ENCODE results near the gene PPP1R14C.
"Not testable (repeated sequence)": the region's sequence is repeated elsewhere in the genome, so short reads cannot be mapped to it uniquely, and the experiment has no call there.

Gene PPP1R14C

GRCh38 chr6:150167479-150167873, 24.6 kb downstream of the PPP1R14C start:
- no peak for DNase-seq (ENCODE audit: low read depth in 2 of 2)

GRCh38 chr6:150169181-150169580, 26.3 kb downstream of the PPP1R14C start:
- no peak for DNase-seq (ENCODE audit: low read depth in 2 of 2)

GRCh38 chr6:150169609-150170008, 26.8 kb downstream of the PPP1R14C start:
- peak; percentile 72 to 74 for DNase-seq (ENCODE audit: low read depth in 2 of 2)

GRCh38 chr6:150172929-150173328, 30.1 kb downstream of the PPP1R14C start:
- no peak for DNase-seq (ENCODE audit: low read depth in 2 of 2)

DNA sequence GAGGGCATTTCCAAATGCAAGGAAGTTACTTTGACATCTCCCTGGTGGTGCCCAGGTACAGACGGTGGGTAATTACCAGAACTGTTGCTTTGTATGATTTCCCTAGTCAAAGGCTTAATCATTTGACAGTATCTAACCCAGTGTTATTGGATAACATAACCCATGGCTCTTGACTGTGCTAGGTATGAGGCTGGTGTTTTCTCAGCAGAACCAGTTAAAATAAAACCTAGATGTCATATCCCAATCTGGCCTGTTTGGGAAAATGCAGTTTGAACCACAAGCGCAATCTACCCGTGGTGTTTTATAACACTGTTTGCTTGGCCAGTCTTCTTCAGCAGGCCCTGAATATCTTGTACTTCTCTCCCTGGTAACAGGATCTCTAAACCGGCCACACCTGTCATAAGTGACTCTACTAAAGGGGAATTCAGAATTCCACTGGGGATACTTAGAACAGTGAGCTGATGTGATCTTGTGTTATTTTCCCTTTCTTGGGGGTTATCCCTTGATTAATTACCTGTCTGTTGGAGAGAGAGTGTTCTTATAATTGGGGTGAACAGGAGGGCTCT, 32.8 kb downstream of the PPP1R14C start:
- no peak for DNase-seq (ENCODE audit: low read depth in 2 of 2)

DNA sequence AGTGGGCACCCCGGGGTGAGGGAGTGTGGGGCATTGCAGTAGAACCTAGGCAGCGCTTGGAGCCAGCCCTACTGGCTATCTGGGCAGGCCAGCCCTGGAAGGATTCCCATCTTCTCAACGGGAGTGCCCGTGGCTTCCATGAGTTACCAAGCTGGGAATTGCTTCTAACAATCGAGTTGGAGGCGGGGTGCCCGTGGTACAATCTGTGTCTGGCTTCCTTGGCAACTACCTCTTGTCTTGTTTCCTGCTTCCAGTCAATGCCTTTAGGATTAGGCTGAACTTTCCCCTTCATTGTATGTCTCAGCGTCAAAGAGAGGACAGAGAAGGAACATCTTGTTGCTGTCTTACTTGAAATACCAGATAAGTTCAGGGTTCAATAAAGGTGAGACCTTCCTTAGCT, 33.3 kb downstream of the PPP1R14C start:
- no peak for DNase-seq (ENCODE audit: low read depth in 2 of 2)

DNA sequence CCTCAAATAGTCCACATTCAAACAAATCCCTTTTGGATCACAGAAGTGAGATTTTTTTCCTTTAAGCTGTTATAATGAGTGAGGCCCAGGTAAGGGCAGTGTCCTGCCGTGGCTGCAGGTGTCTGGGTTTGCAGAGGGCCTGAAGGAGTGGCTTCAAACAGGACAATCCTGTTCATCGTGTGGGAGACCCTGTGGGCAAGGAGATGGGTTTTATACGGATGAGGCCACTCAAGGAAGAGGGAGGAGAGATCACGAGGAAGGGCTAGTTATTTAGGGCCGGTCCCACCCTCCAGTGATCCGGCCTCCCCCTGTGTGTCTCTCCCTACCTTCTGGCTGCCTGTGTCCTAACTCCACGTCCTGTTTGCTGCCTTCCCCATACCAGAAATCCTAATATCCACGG, 33.8 kb downstream of the PPP1R14C start:
- no peak for DNase-seq (ENCODE audit: low read depth in 2 of 2)

- no peak for DNase-seq (ENCODE audit: low read depth in 2 of 2)
These were observed 34.6 kb downstream of the PPP1R14C start for GRCh38 chr6:150177259-150177951.

DNA sequence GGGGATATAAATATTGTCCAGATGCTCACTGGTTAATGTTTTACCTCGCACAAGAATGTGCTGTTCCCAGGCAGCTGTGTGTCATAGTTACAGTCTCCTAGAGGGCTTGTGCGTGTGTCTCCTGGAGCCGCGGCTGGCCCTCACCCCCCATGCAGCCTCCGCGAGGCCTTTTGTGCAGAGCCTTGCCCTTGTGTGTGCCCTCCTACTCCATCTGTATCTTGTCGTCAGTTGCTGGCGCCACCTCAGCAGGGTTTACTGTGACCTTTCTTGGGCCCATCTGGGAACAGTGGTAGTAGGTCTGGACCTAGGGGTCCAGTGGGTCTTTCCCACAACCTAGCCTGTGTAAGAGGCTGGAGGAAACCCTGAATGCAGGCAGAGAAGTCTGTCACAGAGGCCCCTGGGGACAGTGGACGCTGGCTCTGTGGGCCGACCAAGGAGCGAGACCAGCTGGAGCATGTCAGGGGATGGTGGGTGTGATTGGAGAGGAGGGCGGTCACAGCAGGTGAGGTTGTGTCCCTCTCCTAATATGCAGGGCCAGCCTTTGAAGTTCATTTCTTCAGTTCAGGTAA, 35.2 kb downstream of the PPP1R14C start:
- DNase-seq (ENCODE audit: low read depth in 2 of 2) = peak; percentile 71 to 76

DNA sequence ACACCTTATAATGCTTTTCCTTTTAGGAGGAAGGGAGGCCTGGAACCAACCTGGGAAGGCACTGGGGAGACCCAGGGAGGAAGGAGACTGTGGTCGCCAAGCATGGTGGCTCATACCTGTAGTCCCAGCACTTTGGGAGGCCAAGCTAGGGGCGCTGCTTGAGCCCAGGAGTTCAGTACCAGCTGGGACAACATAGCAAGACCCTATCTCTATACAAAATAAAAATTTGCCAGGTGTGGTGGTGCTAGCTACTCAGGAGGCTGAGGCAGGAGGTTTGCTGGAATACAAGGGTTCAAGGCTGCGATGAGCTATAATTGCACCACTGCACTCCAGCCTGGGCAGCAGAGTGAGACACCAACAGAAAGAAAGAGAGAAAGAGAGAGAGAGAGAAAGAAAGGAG, 36.2 kb downstream of the PPP1R14C start:
- DNase-seq (ENCODE audit: low read depth in 2 of 2) = no peak

- DNase-seq (ENCODE audit: low read depth in 2 of 2) = not testable (repeated sequence)
These were observed 37.1 kb downstream of the PPP1R14C start for GRCh38 chr6:150179907-150180424.

DNA sequence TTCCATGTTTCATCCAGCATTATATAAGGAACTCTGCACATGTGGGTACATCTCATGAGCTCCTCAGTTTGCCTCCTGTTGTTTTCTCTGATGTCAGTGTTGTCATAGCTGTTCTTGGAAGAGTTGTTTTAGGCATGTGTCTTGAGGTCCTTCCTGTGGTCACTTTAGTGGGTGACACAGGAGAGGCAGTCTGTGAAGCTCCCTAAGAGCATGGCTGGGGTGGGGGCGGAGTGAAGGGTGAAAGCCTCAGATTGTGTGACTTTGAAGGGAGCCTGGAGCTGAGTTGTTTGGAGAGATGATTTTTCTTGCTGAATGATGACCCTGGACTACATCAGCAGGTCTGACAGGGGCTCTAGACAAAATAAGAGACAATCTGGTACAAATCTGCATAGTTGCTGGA, 37.7 kb downstream of the PPP1R14C start:
- DNase-seq (ENCODE audit: low read depth in 2 of 2) = no peak

DNA sequence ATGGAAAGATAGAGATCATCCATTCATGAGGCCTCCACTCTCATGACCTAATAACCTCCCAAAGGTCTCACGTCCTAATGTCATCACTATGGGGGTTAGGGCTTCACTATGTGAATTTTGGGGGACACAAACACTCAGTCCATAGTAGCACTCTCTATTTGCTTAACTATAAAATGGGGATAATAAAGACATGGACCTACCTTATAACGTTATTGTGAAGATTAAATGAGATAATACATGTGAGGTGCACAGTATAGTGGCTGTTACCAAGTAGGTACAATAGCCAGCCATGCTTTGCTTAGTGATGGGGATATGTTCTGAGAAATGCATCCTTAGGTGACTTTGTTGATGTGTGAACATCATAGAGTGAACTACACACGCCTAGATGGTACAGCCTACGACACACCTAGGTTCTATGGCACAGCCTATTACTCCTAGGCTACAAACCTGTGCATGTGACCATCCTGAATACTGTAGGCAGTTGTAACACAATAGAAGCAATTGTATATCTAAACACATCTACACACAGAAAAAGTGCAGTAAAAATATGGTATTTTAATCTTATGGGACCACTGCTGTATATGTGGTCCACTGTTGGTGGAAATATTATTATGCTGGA, 39.7 kb downstream of the PPP1R14C start:
- no peak for DNase-seq (ENCODE audit: low read depth in 2 of 2)

- no peak for DNase-seq (ENCODE audit: low read depth in 2 of 2)
These were observed 40.3 kb downstream of the PPP1R14C start for GRCh38 chr6:150183105-150183504.

DNA sequence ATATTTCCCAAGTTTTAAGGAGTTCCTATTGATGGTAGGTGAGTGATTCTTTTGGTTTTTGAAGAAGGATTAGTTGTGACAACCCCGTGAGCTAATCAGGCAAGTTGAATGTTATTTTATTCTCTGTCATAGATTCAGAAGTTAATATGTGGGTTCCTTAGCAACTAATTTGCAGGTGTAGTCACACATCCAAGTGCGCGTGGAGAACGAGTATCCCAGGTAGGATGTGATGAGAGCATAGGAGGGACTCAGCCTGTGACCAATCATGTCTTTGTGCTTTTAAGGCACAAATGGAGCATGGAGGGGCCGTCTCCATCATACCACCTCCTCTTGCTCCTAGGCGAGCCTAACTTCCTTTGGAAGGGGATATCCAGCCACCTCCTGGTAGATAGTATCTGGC, 41.1 kb downstream of the PPP1R14C start:
- DNase-seq (ENCODE audit: low read depth in 2 of 2) = no peak

GRCh38 chr6:150184850-150185731, 42.2 kb downstream of the PPP1R14C start:
- no peak for DNase-seq (ENCODE audit: low read depth in 2 of 2)

DNA sequence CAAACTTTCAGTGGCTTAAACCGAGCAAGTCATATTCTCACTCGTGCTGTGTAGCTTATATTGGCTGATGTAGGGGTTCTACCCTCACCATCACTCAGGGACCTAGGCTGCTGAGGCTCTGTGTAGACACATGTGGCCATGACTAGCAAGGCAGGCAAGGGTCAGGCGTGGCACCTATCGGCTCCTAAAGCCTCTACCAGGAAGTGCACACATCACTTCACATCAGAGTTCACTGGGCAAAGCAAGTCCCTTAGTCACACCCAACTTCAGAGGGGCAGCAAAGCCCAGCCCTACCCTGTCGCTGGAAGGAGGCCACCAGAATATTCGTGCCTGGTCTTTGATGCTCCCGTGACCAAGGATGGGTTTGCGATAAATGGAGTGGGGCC, 42.9 kb downstream of the PPP1R14C start:
- DNase-seq (ENCODE audit: low read depth in 2 of 2) = no peak

GRCh38 chr6:150186129-150186898, 43.5 kb downstream of the PPP1R14C start:
- no peak for DNase-seq (ENCODE audit: low read depth in 2 of 2)

- DNase-seq (ENCODE audit: low read depth in 2 of 2) = not testable (repeated sequence)
These were observed 44.6 kb downstream of the PPP1R14C start for GRCh38 chr6:150187433-150187832.

DNA sequence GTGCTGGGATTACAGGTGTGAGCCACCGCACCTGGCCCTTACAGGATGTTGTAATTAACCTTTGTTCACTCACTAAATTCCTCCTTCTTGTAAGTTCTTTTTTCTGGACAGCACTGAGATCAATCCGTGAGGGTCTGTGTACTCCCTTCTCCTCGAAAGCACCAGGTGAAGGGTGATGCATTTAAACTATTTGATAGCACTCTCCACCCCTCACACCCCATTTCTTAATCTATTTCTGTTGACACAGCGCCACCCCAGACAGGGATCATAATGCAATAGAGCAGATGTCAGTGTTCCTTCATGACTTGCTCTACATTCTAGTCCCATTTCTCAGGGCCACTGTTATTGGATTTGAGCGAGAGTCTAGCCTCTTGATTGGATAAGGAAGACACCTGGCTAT, 46.3 kb downstream of the PPP1R14C start:
- no peak for DNase-seq (ENCODE audit: low read depth in 2 of 2)

DNA sequence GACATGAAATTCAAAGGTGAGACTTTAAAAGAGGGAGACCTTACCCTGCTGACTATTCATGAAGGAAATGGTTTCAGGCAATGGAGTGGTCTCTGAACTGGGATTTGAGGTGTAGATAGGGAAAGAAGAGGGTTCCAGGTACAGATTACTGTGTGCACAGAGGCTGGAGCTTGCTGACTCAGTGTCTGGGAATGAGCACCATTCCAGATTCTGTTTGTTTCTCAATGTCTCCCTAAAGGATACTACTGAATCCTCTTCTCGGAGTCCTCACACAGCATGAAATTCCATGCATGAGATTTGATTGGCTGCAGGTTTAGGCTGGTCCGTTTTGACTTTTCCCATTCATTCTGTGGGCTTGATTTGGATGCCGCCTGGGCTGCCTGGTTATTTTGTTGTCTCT, 49.0 kb downstream of the PPP1R14C start:
- DNase-seq (ENCODE audit: low read depth in 2 of 2) = peak; percentile 41 to 45

Data from fibroblast of skin of left quadriceps (primary cell).